HCT116 (cell line): Measurements from ENCODE around the gene STAM2. TPM values are rescaled to one million over a fixed set of nuclear protein-coding genes. Genes with fewer than 3 reads are reported as not detected.

Experiments
- ATAC-seq: fragments of 200-7000 bp; cut with Tn5 transposase; 2 replicates; pipeline ENCODE4 v1.9.1; 2020; ENCODE audit warnings: mild to moderate bottlenecking, moderate library complexity
- BruUV-seq: library from RNA; stranded (reverse); fragments of 400-500 nt; replicated peaks from 2 replicates; lab custom pipeline; 2021; lab: Mats Ljungman, UMichigan
- CTCF ChIA-PET: fragments of 300-600 bp; sonication (Branson Sonifier 250); formaldehyde crosslinking; loops from one replicate; lab custom pipeline; 2021; ENCODE audit warnings: antibody characterized with exemption; lab: Charles Lee
- POLR2A ChIA-PET: fragments of 300-600, 350-600 bp; sonication (Branson Sonifier 250); formaldehyde crosslinking; loops from one replicate; lab custom pipeline; 2021; ENCODE audit warnings: antibody characterized with exemption; lab: Charles Lee
- RAD21 ChIA-PET, 2 experiments: fragments of 300-600 bp; sonication (Branson Sonifier 250); formaldehyde crosslinking; loops; one replicate each; lab custom pipeline; 2023; ENCODE audit warnings: low total read pairs in 2 of 2; ENCODE audit not compliant: uncharacterized antibody in 2 of 2, unreplicated experiment in 2 of 2, low non-redundant PET in 1 of 2; lab: Charles Lee
- DNase-seq: peaks from one replicate; pipeline ENCODE4 v3.0.0-alpha.2; 2010; ENCODE audit warnings: low read depth, low spot score
- H2AFZ ChIP-seq: fragments of 200-600 bp; shearing (Covaris generic), sonication (generic); 2 replicates; pipeline ENCODE4 v1.6.1; 2017; ENCODE audit warnings: low read depth, mixed run types, mixed read lengths, antibody characterized with exemption, low read length; ENCODE audit not compliant: poor library complexity, severe bottlenecking
- H3K27ac ChIP-seq: 2 replicates; pipeline ENCODE4 v1.5.1; 2012; ENCODE audit warnings: low read depth, low read length
- H3K27me3 ChIP-seq: fragments of 200-600 bp; sonication (generic); 2 replicates; pipeline ENCODE4 v1.6.1; 2016; ENCODE audit warnings: mixed run types, low read length, mixed read lengths; ENCODE audit not compliant: insufficient read depth
- H3K36me3 ChIP-seq, 2 experiments: fragments of 200-500 bp in 1 of 2; fragments of 200-600 bp in 1 of 2; sonication (Bioruptor generic) in 1 of 2; sonication (generic) in 1 of 2; 2 replicates each; pipeline versions ENCODE4 v1.5.1 to v1.6.1; 2014 to 2016; ENCODE audit warnings: low read length in 2 of 2, inconsistent platforms in 1 of 2, mixed read lengths in 1 of 2, mixed run types in 1 of 2; ENCODE audit not compliant: insufficient read depth in 2 of 2, control insufficient read depth in 1 of 2
- H3K4me1 ChIP-seq, 2 experiments: fragments of 200-600 bp in 1 of 2; sonication (generic) in 1 of 2; 2 replicates each; pipeline versions ENCODE4 v1.5.1 to v1.6.1; 2012 to 2017; ENCODE audit warnings: low read length in 2 of 2, inconsistent platforms in 1 of 2, mild to moderate bottlenecking in 1 of 2, mixed read lengths in 1 of 2, mixed run types in 1 of 2, moderate library complexity in 1 of 2; ENCODE audit not compliant: insufficient read depth in 2 of 2, control insufficient read depth in 1 of 2
- H3K4me2 ChIP-seq: fragments of 200-600 bp; sonication (generic); 2 replicates; pipeline ENCODE4 v1.6.1; 2017; ENCODE audit warnings: mixed run types, low read length, mixed read lengths
- H3K4me3 ChIP-seq, 2 experiments: fragments of 200-600 bp in 1 of 2; sonication (generic) in 1 of 2; replicated peaks in 1 of 2; 2 replicates each; pipeline ENCODE4 v1.5.1; 2011 to 2016; ENCODE audit warnings: low read length in 2 of 2, control low read depth in 1 of 2, low read depth in 1 of 2, mild to moderate bottlenecking in 1 of 2, mixed read lengths in 1 of 2, mixed run types in 1 of 2
- H3K79me2 ChIP-seq: fragments of 200-600 bp; sonication (generic); 2 replicates; pipeline ENCODE4 v1.6.1; 2017; ENCODE audit warnings: mild to moderate bottlenecking, mixed run types, low read length, moderate library complexity, mixed read lengths; ENCODE audit not compliant: insufficient read depth
- H3K9ac ChIP-seq: fragments of 200-600 bp; sonication (generic); 2 replicates; pipeline ENCODE4 v1.6.1; 2016; ENCODE audit warnings: low read length, mixed read lengths
- H3K9me2 ChIP-seq: fragments of 200-600 bp; sonication (generic), shearing (Covaris generic); 2 replicates; pipeline ENCODE4 v1.6.1; 2017; ENCODE audit warnings: mixed run types, mild to moderate bottlenecking, moderate library complexity; ENCODE audit not compliant: insufficient read depth
- H3K9me3 ChIP-seq, 2 experiments: fragments of 200-500 bp in 1 of 2; fragments of 200-600 bp in 1 of 2; sonication (Bioruptor generic) in 1 of 2; sonication (generic) in 1 of 2; 2 replicates each; pipeline ENCODE4 v1.6.1; 2014 to 2017; ENCODE audit warnings: low read length in 2 of 2, mixed read lengths in 2 of 2, inconsistent platforms in 1 of 2, low read depth in 1 of 2, mild to moderate bottlenecking in 1 of 2, mixed run types in 1 of 2, moderate library complexity in 1 of 2; ENCODE audit not compliant: control insufficient read depth in 1 of 2, insufficient read depth in 1 of 2
- H4K20me1 ChIP-seq: fragments of 200-600 bp; sonication (generic), shearing (Covaris generic); 2 replicates; pipeline ENCODE4 v1.6.1; 2017; ENCODE audit warnings: mixed run types, mild to moderate bottlenecking, moderate library complexity; ENCODE audit not compliant: insufficient read depth
- CBX3 ChIP-seq: IDR thresholded peaks from 2 replicates; pipeline ENCODE4 v1.6.1; 2012; ENCODE audit warnings: low read depth
- FOSL1 ChIP-seq: IDR thresholded peaks from 2 replicates; pipeline ENCODE4 v1.6.1; 2012; ENCODE audit warnings: low read depth
- JUND ChIP-seq: IDR thresholded peaks from 2 replicates; pipeline ENCODE4 v1.6.1; 2012
- POLR2A ChIP-seq: IDR thresholded peaks from 2 replicates; pipeline ENCODE4 v1.7.0; 2011; ENCODE audit warnings: borderline replicate concordance; ENCODE audit not compliant: insufficient read depth, insufficient read length; ENCODE audit errors: extremely low read depth
- RAD21 ChIP-seq: IDR thresholded peaks from 2 replicates; pipeline ENCODE4 v1.6.1; 2012; ENCODE audit warnings: low read depth, mild to moderate bottlenecking
- REST ChIP-seq: IDR thresholded peaks from 2 replicates; pipeline ENCODE4 v1.6.1; 2012; ENCODE audit warnings: low read depth
- SP1 ChIP-seq: IDR thresholded peaks from 2 replicates; pipeline ENCODE4 v1.6.1; 2012; ENCODE audit warnings: low read depth
- TCF7L2 ChIP-seq: IDR thresholded peaks from 2 replicates; pipeline ENCODE4 v1.7.0; 2011; ENCODE audit warnings: borderline replicate concordance, inconsistent platforms; ENCODE audit not compliant: insufficient read depth, insufficient read length; ENCODE audit errors: extremely low read depth
- YY1 ChIP-seq: IDR thresholded peaks from 2 replicates; pipeline ENCODE4 v1.6.1; 2011; ENCODE audit warnings: low read length, low read depth, moderate library complexity, mild to moderate bottlenecking; ENCODE audit not compliant: insufficient replicate concordance; ENCODE audit errors: extremely low read depth
- ZNF274 ChIP-seq: fragments of 200-500 bp; sonication (Bioruptor generic); IDR thresholded peaks from 2 replicates; pipeline ENCODE4 v1.6.1; 2014; ENCODE audit warnings: mild to moderate bottlenecking, low read depth, low read length, inconsistent platforms
- intact Hi-C: fragments of 100-400 bp; cut with micrococcal nuclease; formaldehyde crosslinking; loops from 2 replicates; pipeline ENCODE4 v1.10.0; 2022
- total RNA-seq: library from RNA; stranded (reverse); gene quantifications from one replicate; pipeline ENCODE4 v1.2.1, GENCODE V29; 2021; ENCODE audit not compliant: unreplicated experiment

The STAM2 gene
- total RNA-seq, 1 experiment from 2014 or later, result 19.2 TPM

DNA sequence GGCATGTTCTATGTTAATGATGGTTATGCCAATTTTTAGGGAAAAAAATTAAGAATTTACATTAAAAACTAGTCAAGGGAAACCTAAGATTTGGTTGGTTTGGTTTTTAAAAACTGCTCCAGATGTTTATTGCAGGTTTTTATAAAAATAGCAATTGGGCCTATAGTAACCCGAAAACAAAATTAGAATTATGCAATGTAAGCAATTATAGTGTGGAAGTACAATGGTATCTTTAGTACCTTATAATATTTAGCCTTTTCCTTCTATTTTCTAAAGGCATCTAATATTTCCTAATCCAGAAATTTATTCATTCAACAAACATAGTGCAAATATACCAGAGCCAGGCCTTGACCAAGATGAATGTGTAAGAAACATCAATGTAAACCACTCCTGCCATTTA, 104.0 kb downstream of the STAM2 start (continued):
- TF ChIP-seq REST, result no peak
- no peak for TF ChIP-seq POLR2A
- no peak for TF ChIP-seq JUND
- TF ChIP-seq YY1, result no peak
- no peak for TF ChIP-seq SP1
- no peak for TF ChIP-seq ZNF274

GRCh38 chr2:152071092-152071491, 104.5 kb downstream of the STAM2 start:
- ATAC-seq (no peak), DNase-seq (no peak)
- no peaks in the 10 kb centered on the region for H3K36me3 ChIP-seq
- no peaks in the 10 kb centered on the region for H4K20me1 ChIP-seq
- no TSS peak for BruUV-seq
- ChIA-PET RAD21 (no interaction called here), CTCF (no interaction called here), POLR2A (no interaction called here)
- H3K27me3 ChIP-seq, result no peaks in the 10 kb centered on the region
- intact Hi-C loops, result no loop called here
- H3K79me2 ChIP-seq, result no peaks in the 10 kb centered on the region
- no peak overlapping the region for H3K4me3 ChIP-seq
- no peak overlapping the region for H3K9ac ChIP-seq
- TF ChIP-seq POLR2A, result no peak
- no peak for TF ChIP-seq CBX3
- no peak for TF ChIP-seq RAD21
- no peak for TF ChIP-seq FOSL1
- TF ChIP-seq TCF7L2, result no peak
- H3K4me1 ChIP-seq, result no peaks in the 10 kb centered on the region
- no peak overlapping the region for H2AFZ ChIP-seq
- H3K4me2 ChIP-seq, result no peak overlapping the region
- no peaks in the 10 kb centered on the region for H3K9me2 ChIP-seq
- no peak overlapping the region for H3K27ac ChIP-seq
- H3K9me3 ChIP-seq, result no peaks in the 10 kb centered on the region
